OCI-LY7 (cell line): ENCODE measurements around the gene INHBB. TPM values are rescaled to one million over a fixed set of nuclear protein-coding genes. Genes with fewer than 3 reads are reported as not detected.

Source experiments
- BruUV-seq: library from RNA; stranded (reverse); fragments of 400-500 nt; replicated peaks from 2 replicates; lab custom pipeline; 2021; lab: Mats Ljungman, UMichigan
- CTCF ChIA-PET: fragments of 300-600 bp; sonication (Branson Sonifier 250); formaldehyde crosslinking; loops from one replicate; lab custom pipeline; 2022; ENCODE audit warnings: antibody characterized with exemption; ENCODE audit not compliant: unreplicated experiment; lab: Charles Lee
- POLR2A ChIA-PET: fragments of 300-600 bp; sonication (Branson Sonifier 250); formaldehyde crosslinking; loops from one replicate; lab custom pipeline; 2022; ENCODE audit warnings: antibody characterized with exemption; lab: Charles Lee
- DNase-seq: peaks from one replicate; pipeline ENCODE4 v3.0.0-alpha.2; 2015; ENCODE audit warnings: low spot score
- H2AFZ ChIP-seq: fragments of 200-600 bp; sonication (generic), shearing (Covaris generic); 2 replicates; pipeline ENCODE4 v1.6.1; 2014; ENCODE audit warnings: mild to moderate bottlenecking, antibody characterized with exemption, low read length, moderate library complexity
- H3K27ac ChIP-seq: fragments of 200-600 bp; sonication (generic); 2 replicates; pipeline ENCODE4 v1.5.1; 2014; ENCODE audit warnings: mixed run types, low read depth, mild to moderate bottlenecking, moderate library complexity, low read length, inconsistent platforms; ENCODE audit not compliant: poor library complexity, severe bottlenecking
- H3K36me3 ChIP-seq: fragments of 200-600 bp; sonication (generic); 2 replicates; pipeline ENCODE4 v1.6.1; 2014; ENCODE audit warnings: mild to moderate bottlenecking, antibody characterized with exemption, low read length, moderate library complexity, mixed read lengths; ENCODE audit not compliant: insufficient read depth
- H3K4me1 ChIP-seq: fragments of 200-600 bp; sonication (generic); 2 replicates; pipeline ENCODE4 v1.5.1; 2014; ENCODE audit warnings: mild to moderate bottlenecking, low read length; ENCODE audit not compliant: insufficient read depth, poor library complexity, severe bottlenecking
- H3K4me2 ChIP-seq: fragments of 200-600 bp; sonication (generic); 2 replicates; pipeline ENCODE4 v1.6.1; 2014; ENCODE audit warnings: mild to moderate bottlenecking, low read length
- H3K4me3 ChIP-seq: fragments of 200-600 bp; sonication (generic); 2 replicates; pipeline ENCODE4 v1.5.1; 2014; ENCODE audit warnings: mild to moderate bottlenecking, low read depth, low read length; ENCODE audit not compliant: poor library complexity, severe bottlenecking
- H3K79me2 ChIP-seq: fragments of 200-600 bp; sonication (generic); 2 replicates; pipeline ENCODE4 v1.6.1; 2016; ENCODE audit warnings: low read depth, mild to moderate bottlenecking, low read length, moderate library complexity, mixed read lengths; ENCODE audit not compliant: insufficient read depth
- H3K9me2 ChIP-seq: fragments of 200-600 bp; sonication (generic); 2 replicates; pipeline ENCODE4 v1.6.1; 2016; ENCODE audit warnings: mild to moderate bottlenecking, low read length, mixed read lengths; ENCODE audit not compliant: insufficient read depth
- H3K9me3 ChIP-seq: fragments of 200-600 bp; sonication (generic); 2 replicates; pipeline ENCODE4 v1.6.1; 2014; ENCODE audit warnings: mild to moderate bottlenecking, mixed run types, low read length, mixed read lengths
- H4K20me1 ChIP-seq: fragments of 200-600 bp; sonication (generic); 2 replicates; pipeline ENCODE4 v1.6.1; 2014; ENCODE audit warnings: mild to moderate bottlenecking, antibody characterized with exemption, low read length, moderate library complexity, mixed read lengths; ENCODE audit not compliant: insufficient read depth
- CTCF ChIP-seq: fragments of 200-600 bp; sonication (generic); conservative IDR thresholded peaks from 2 replicates; pipeline ENCODE4 v1.5.1; 2014; ENCODE audit warnings: mild to moderate bottlenecking, antibody characterized with exemption, low read length, moderate library complexity, mixed read lengths
- EZH2phosphoT487 ChIP-seq: fragments of 200-600 bp; sonication (generic); IDR thresholded peaks from 2 replicates; pipeline ENCODE4 v1.6.1; 2018; ENCODE audit warnings: low read depth, borderline replicate concordance, mild to moderate bottlenecking, mixed run types, antibody characterized with exemption, low read length, moderate library complexity, mixed read lengths
- intact Hi-C: fragments of 100-400 bp; cut with micrococcal nuclease; formaldehyde crosslinking; loops from one replicate; pipeline ENCODE4 v1.10.0; 2022; ENCODE audit not compliant: unreplicated experiment
- total RNA-seq, 2 experiments: library from RNA; depleted of rRNA in 1 of 2; stranded (reverse); fragments of >200 nt in 1 of 2; shearing (Covaris generic) in 1 of 2; gene quantifications; 2 replicates each; pipeline ENCODE4 v1.2.3, GENCODE V29; 2014 to 2022

INHBB gene
- total RNA-seq, 2 experiments from 2014 or later: not detected

- no peaks in the 10 kb centered on the region for H3K9me3 ChIP-seq
- no peak overlapping the region for H3K27ac ChIP-seq
- no peaks in the 10 kb centered on the region for H3K4me1 ChIP-seq
- no peak overlapping the region for H2AFZ ChIP-seq
- no TSS peak for BruUV-seq
- no peaks in the 10 kb centered on the region for H3K9me2 ChIP-seq
- POLR2A ChIA-PET: no interaction called here
- no peak overlapping the region for H3K4me3 ChIP-seq
- H3K36me3 ChIP-seq: no peaks in the 10 kb centered on the region
- DNase-seq: no peak
- H4K20me1 ChIP-seq: no peaks in the 10 kb centered on the region
- H3K4me2 ChIP-seq: no peak overlapping the region
- CTCF ChIA-PET: interaction anchor here (1.2 kb wide), 1 partner anchor 565 kb away, joined by 4 read pairs; the partner anchor contains the start of gene PTPN4
- TF ChIP-seq EZH2phosphoT487: no peak
- TF ChIP-seq CTCF: no peak
- no peaks in the 10 kb centered on the region for H3K79me2 ChIP-seq
- intact Hi-C loops: no loop called here
These were observed 21.0 kb upstream of the INHBB start for GRCh38 chr2:120324933-120325332.

- ChIA-PET POLR2A (interaction anchor here (0.7 kb wide), 1 partner anchor 12 kb away, joined by 3 read pairs; no protein-coding TSS in a partner anchor), CTCF (no interaction called here)
- H3K79me2 ChIP-seq: no peaks in the 10 kb centered on the region
- BruUV-seq: no TSS peak
- no peaks in the 10 kb centered on the region for H3K36me3 ChIP-seq
- intact Hi-C loops: no loop called here
- no peak overlapping the region for H3K4me3 ChIP-seq
- no peaks in the 10 kb centered on the region for H3K9me3 ChIP-seq
- H2AFZ ChIP-seq: no peak overlapping the region
- TF ChIP-seq CTCF: no peak
- no peak for TF ChIP-seq EZH2phosphoT487
- no peaks in the 10 kb centered on the region for H4K20me1 ChIP-seq
- DNase-seq: no peak
- no peak overlapping the region for H3K4me2 ChIP-seq
- no peaks in the 10 kb centered on the region for H3K4me1 ChIP-seq
- no peaks in the 10 kb centered on the region for H3K9me2 ChIP-seq
- no peak overlapping the region for H3K27ac ChIP-seq
These were observed 19.9 kb upstream of the INHBB start for GRCh38 chr2:120326066-120326465.

GRCh38 chr2:120330946-120331822 lies 14.8 kb upstream of the INHBB start:
- DNase-seq: no peak
- no peaks in the 10 kb centered on the region for H3K4me1 ChIP-seq
- POLR2A ChIA-PET: no interaction called here
- H4K20me1 ChIP-seq: no peaks in the 10 kb centered on the region
- no peak overlapping the region for H3K27ac ChIP-seq
- no peaks in the 10 kb centered on the region for H3K9me2 ChIP-seq
- no TSS peak for BruUV-seq
- H3K36me3 ChIP-seq: no peaks in the 10 kb centered on the region
- H3K4me3 ChIP-seq: no peak overlapping the region
- no peaks in the 10 kb centered on the region for H3K9me3 ChIP-seq
- CTCF ChIA-PET: no interaction called here
- no peak overlapping the region for H2AFZ ChIP-seq
- intact Hi-C loops: no loop called here
- TF ChIP-seq EZH2phosphoT487 (no peak), CTCF (no peak)
- no peaks in the 10 kb centered on the region for H3K79me2 ChIP-seq
- no peak overlapping the region for H3K4me2 ChIP-seq
